Activated effector memory CD4-positive, alpha-beta T cell treated with Interleukin-2 at 50 U/mL for 16 hours (primary cell): ENCODE measurements around the gene ST3GAL3.
"Not testable (repeated sequence)": the region's sequence is repeated elsewhere in the genome, so short reads cannot be mapped to it uniquely, and the experiment has no call there.

Experiments used
- DNase-seq: peaks from one replicate; pipeline ENCODE4 v3.0.0-alpha.2; 2020

The ST3GAL3 gene

DNA sequence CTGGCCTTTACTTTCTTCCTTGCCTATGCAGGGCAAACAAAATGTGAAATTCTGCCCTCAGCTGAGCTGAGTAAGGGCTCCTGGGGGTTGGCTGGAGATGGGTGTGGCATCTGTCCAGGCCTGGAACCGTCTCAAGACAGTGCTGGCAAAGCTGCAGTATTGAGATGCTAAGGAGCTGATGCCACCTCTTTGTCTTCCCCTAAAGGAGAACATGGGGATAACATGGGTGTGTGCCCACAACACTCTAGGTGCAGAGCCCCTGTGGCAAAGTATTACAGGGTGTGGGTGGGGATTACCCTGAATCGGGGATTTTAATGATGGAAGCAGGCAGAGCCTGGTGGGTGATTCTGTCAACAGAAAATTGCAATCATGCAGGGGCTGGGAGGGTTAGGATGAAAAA lies 2.5 kb upstream of the ST3GAL3 start:
- DNase-seq: no peak

DNA sequence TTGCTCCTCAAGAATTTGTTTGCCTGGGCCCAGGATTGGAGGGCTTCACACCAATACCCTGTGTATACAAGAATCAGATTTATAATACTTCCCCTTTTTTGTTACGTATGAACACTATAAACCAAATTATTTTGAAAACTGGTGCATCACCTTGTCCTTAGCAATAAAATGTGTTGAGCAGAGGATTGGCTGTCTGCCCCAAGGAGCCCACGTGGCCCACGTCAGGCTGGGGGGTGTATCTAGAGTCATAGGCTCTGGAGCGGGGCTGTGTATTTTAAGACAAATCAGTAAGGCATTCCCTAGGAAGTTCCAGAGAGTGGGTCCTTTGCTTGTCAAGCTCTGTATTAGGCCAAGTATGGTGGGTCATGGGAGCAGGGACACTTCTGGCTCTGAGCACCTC lies 2.0 kb upstream of the ST3GAL3 start:
- DNase-seq: no peak

DNA sequence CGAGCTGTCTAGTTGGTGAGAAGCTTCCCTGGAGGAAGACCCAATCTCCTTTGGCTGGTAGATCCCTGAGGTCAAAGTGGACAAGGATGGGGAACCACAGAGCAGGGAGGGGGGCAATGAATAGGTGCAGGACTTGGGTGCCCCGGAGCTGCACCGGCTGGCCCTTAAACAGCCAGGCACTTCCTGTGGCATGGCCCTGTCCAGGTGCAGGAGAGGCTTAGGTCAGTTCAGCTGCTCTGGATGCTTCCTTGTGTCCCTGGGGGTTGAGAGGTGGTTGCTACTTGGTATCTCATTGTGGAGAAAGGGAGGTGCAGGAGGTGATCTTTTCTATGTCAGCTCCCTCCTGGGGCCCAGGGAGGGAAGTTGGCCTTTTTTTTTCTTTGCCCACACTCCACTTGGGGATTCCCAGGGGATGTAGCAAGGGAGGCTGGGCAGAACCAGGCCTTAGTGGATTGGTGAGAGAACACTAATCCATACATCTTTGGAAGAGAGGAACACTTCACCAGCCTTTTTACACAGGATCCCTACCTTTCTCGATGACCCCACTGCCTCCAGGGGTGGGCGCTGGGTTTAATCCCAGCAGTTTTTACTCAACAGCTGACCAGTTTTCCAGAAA lies 1.2 kb upstream of the ST3GAL3 start:
- DNase-seq: no peak

DNA sequence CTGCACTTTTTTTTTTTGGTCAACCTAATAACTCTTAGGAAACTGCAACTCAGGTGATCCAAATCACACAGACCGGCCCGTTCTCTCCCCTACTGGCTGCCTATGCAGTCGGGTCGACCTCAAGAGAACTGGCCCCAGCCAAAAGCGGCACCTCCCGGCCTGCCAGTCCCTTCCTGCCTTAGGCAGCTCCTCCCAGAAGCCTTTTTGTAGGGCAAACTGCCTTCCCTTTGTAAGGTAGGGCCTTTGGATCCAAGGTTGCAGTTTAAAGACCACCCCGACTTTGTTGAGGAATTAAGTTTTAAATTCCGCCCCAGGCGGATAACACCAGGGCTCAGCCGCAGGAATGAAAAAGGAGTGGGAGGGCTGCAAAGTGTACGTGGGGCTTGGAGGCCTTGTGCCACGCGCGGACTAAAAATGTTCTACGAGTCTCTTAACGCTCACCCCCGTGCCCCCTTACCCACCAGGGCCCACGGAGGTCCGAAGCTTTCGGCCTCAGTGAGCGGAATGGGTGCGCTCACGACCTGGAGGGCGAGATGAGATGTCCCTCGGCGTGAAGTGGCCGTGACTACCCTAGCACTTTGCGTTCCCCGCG lies 642 bp upstream of the ST3GAL3 start:
- DNase-seq: no peak

DNA sequence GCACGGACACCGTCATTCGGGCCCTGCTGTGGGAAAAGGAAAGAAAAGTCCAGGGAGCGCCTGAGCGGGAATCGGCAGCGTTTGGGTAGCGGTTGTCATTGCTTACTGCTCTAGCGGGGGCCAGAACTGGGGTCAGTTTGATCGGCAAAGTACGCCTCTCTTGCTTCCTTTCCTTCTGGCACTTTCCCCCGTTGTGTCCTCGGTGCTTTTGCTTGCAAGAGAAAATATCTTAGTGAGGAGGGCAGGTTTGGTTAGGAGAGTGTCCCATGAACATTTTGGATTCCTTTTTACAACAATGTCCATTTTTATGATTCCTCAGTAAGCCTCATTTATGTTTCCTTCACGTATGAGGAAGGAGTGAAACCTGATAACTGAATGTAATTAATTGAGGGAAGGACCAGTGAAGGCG lies 670 bp downstream of the ST3GAL3 start:
- no peak for DNase-seq

DNA sequence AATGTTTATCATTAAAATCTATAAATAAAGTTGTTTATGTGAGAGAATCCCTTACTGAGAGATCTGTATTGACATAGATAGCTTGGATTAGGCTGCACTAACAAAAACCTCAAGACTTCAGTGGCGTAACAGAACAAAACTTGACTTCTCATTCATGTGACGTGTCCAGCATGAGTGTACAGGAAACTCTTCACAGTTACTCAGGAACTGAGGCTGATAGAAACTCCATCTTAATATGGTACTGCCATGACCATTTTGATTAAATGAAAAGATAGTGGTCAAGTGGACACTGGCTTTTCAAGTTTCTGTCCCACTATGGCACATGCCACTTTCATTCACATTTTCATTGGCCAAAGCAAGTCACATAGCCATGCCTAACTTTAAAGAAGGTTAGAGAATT lies 3.7 kb downstream of the ST3GAL3 start:
- DNase-seq: no peak

DNA sequence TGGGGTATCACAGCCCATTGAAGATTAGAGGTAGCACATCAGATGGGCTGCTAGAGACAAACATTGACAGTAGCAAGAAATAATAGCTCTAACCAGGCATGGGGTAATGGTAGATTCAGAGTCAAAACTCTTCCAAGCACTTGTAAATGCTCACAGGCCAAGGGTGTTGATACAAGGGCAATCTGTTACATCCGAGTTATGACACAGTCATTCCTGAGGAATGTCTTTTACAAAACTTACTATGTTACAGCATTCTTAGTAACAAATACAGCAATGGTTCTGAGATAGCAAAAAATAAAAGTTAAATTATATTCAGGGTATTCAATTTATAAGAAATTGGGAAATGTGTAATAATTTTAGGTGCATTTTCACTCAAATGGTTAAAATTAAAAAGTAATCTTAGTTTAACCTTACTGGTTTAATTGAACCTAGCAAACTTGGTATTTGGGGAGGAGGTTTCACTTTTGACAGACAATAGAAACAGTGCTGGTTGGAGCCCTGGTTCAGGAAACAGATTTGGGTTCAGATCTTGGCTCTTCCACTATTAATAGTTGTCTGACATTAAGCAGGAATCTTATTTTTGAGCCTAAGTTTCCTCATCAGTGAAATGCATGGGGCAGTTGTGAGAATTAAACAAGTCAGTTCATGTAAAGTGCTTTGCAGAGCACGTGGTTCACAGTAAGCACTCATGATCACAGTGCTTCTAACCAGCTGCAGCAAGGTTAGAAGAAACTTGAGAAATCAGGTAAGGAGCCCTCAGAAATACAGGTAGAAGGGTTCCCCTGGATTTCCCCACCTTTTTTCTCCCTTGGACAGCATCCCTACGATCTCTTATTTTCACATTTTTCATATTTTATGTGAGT lies 4.4 kb downstream of the ST3GAL3 start:
- no peak for DNase-seq

DNA sequence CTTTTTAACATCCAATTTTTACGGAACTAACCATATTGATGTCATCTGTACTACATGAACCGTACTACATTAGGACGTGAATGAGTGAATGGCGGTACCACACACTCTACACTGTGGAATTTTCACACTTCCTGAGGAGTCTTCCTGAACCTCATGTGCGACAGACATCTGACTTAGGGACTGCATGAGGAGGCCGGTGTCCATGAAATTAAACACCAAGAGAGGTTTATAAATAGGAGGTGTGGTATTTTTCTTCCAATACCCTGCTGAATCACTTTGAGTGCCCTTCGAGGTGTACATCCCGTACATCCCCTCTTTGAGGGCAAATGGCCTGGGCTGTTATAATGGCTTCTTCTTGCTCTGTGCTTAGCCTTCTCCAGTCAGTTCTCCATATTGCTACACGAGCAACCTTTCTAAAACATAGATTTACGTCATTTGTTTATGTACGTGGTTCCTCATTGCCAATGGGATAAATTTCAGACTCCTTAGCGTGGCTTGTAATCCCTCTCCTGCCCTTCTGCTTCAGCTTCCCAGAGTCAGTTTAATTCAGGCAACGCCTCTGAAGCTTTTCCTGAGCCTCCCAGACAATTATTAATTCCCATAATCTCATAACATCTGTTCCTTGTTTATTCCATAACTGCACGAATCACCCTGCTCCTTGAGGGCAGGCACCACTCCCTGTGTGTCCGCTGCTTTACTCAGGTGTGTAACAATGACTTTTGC lies 9.4 kb downstream of the ST3GAL3 start:
- no peak for DNase-seq

DNA sequence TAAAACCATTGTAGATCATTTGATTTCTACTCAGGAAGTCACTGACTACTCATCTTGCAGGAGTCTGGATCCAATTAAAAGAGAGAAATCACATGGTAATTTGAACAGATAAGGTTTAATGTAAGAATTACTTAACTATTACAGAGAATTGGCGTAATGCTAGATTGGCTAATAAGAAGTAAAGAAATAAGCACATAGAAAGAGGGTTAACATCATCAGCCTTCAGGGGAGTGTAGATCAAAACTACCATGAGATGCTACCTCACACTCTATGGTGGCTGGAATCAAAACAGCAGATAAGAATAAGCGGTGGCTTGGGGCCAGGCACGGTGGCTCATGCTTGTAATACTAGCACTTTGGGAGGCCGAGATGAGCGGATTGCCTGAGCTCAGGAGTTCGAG lies 11.7 kb downstream of the ST3GAL3 start:
- no peak for DNase-seq

DNA sequence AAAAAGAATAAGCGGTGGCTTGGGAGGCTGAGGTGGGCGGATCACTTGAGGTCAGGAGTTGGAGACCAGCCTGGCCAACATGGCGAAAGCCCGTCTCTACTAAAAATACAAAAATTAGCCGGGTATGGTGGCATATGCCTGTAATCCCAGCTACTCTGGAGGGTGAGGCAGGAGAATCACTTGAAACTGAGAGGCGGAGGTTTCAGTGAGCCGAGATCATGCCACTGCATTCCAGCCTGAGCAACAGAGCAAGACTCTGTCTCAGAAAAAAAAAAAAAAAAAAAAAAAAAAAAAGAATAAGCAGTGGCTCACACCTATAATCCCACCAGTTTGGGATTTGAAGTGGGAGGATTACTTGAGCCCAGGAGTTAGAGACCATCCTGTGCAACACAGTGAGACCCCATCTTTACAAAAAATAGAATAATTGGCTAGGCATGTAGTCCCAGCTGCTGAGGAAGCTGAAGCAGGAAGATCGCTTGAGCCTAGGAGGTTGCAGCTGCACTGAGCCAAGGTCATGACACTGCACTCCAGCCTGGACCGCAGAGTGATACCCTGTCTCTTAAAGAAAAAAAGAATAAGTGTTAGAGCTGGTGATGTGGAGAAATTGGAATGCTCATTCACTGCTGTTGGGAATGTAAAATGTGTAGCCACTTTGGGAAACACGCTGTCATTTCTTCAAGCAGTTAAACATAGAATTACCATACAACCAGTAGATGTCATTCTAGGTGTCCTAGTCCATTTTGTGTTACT lies 12.5 kb downstream of the ST3GAL3 start:
- not testable (repeated sequence) for DNase-seq

DNA sequence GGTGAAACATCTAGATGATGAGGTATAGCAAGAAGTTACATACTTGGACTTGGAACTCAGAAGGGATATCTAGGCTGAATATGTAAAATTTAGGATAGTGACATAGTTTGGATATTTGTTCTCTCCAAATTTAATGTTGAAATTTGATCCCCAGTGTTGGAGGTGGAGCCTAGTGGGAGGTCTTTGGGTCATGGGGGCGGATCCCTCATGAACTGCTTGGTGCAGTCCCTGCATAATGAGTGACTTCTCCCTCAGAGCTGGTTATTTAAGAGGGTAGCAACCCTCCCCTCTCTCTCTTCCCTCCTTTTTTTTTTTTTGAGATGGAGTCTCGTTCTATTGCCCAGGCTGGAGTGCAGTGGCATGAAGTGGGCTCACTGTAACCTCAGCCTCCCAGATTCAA lies 15.5 kb downstream of the ST3GAL3 start:
- no peak for DNase-seq

DNA sequence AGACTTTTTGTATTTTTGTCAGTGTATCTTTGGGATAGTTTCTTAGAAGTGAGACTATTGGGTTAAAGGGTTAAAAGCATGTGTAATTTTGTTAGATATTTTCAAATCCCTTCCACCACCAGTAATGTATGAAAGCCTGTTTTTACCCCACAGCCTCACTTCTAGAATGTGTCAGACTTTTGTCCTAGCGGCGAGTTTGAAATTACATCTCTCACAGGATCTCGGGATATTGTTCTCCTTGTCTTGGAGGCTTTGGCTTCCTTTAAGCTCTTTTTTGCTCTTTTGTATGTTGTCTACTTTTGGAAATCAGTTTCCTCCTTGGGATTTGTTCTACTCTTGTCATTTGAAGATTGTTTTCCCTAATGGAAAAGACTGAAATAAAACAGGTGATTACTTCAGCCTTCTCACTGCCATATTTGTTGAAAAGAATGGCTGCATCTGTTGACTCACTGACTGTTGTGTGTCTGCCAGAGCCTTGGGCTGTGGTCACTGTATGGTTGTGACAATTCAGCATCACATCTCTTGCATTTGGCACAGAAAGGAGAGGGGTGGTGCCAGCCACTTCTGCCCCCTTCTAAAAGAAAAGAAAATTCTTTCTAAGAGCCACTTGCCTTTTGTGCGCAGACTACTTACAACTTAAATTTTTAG lies 22.6 kb downstream of the ST3GAL3 start:
- no peak for DNase-seq

DNA sequence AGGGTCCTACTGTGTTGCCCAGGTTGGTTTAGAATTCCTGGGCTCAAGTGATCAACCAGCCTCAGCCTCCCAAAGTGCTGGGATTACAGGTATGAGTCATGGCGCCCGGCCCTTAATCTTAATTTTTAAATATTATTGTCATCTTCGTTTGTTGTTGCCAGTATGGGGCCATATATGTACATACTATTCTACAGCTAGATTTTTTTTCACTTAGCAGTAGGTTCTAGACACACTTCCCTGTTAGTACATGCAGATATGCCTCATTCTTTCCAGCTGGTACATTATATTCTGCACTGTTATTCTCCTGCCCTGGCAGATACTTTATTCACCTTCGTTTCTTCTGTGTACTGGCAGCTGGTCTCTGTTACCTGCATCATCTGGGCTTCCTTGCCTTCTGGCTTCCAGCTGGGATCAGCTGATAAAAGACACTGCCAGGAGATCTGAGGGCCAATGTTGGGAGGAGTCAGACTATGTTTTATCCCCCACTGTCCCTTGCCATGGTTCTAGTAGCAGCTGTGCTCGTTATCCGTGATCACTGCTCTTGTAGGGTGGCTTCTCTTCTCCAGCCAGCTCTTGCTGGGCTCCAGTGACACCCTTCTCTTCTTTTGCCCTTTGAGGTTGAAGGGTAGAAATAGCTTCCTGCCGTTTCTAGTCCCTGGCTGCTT lies 24.7 kb downstream of the ST3GAL3 start:
- DNase-seq: no peak

DNA sequence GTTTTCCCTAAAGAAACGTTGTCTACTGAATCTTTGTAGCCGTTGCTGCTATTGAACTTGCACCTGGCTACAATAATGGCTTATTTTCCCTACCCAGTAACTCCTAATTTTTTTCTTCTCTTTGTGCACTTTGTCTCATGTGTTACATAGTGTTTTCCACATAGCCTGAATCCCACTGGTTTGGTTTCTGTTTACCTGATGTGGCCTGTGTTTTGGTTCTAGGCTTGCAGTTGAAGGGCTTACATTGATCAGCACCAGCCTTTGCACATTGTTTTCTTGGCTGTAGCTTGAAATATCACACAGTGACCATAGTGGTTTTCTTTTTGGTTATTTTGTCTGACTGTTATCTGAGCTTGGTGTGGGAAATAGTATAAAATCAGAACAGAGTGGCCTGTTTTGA lies 29.5 kb downstream of the ST3GAL3 start:
- no peak for DNase-seq

DNA sequence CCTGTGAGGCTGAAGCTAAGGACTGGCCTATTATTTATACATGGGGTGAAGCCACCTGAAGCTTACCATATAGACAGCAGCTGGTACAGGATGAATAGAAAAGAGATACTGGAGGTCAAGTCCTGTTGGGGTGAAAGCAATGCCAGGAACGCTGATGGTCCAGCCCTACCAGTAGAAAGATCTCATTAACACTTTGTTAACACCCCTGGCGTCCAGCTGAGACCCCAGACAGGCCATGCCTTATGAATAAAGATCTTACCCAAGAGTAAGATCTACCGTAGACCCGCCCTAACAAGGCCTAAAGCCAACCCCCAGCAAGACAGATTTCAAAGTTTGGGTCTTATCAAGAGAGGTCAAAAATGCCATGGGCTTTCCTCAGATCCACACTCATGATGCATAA lies 34.7 kb downstream of the ST3GAL3 start:
- no peak for DNase-seq

DNA sequence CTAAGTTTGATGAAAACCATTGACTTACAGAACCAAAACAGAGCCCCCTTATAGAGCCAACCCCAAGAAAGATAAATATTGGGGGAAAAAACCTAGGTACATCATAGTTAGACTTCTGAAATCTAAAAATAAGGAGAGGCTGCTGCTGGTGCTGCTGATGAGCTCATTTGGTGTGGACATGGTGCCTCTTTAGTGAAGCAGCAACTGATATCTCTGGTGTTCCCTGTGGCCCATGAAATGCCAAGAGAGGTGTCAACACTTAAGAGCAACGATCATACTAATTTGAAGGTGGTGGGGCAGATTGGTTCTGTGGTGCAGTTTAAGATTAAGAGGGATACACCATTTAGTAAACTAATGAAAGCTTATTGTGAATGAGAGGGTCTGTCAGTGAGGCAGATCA lies 35.9 kb downstream of the ST3GAL3 start:
- DNase-seq: no peak

DNA sequence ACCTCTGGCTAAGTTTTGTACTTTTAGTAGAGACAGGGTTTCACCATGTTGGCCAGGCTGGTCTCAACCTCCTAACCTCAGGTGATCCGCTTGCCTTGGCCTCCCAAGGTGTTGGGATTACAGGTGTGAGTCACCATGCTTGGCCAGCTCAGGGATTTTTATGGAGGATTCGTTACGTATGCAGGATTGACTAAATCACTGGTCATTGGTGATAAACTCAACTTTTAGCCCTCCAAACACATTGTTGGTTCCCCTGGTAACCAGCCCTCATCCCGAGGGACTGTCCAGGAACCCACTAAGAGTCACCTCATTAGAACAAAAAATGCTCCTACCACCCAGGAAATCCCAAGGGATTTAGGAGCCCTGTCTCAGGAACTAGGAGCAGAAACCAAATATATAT lies 40.4 kb downstream of the ST3GAL3 start:
- DNase-seq: no peak

DNA sequence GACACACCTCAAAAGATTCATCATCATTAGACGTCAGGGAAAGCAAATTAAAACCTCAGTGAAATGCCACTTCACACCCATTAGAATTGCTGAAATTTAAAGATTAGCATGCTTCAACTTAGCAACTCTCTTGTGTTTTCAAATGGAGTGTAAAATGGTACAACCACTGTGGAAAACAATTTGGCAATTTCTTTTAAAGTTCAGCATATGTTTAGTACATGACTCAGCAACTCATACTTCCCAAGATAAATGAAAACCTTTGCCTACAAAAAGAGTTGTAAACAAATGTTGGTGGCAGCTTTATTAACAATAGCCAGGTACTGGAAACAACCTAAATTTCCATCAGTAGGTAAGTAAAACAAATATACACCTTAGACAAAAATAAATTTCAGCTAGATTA lies 42.7 kb downstream of the ST3GAL3 start:
- DNase-seq: no peak

DNA sequence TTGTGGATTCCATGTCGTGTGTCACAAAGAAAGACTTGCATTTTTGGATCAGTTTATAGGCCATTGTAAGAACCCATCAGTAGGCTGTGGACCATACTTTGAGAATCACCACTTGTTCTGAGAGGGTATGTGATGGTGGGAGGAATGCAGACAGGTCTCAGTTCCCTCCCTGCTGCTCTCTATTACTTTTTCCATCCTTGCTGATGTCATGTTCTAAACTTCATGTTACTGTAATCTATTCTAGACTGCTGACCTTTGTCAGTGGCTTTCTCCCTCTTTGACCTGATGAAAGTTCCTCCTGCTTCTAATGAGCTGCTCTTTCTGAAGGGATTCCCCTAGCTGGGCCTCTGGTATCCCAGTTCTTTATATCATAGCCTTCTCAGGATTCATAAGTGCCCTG lies 46.1 kb downstream of the ST3GAL3 start:
- no peak for DNase-seq

DNA sequence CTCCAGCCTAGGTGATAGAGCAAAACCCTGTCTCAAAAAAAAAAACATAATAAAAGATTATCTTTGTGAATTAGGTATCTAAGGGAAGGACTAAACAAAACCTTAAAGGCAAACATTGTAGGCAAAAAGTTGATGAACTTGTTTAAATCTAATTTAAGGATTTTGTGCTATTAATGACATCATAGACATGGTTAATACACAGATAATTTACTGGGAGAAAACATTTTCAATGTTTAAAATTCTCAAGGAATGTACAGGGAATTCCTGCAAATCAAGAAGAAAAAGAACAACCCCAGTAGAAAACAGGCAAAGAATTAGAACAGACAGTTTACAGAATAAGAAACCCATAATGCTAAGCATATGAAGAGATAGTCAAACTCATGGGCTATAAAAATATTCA lies 47.6 kb downstream of the ST3GAL3 start:
- DNase-seq: no peak

DNA sequence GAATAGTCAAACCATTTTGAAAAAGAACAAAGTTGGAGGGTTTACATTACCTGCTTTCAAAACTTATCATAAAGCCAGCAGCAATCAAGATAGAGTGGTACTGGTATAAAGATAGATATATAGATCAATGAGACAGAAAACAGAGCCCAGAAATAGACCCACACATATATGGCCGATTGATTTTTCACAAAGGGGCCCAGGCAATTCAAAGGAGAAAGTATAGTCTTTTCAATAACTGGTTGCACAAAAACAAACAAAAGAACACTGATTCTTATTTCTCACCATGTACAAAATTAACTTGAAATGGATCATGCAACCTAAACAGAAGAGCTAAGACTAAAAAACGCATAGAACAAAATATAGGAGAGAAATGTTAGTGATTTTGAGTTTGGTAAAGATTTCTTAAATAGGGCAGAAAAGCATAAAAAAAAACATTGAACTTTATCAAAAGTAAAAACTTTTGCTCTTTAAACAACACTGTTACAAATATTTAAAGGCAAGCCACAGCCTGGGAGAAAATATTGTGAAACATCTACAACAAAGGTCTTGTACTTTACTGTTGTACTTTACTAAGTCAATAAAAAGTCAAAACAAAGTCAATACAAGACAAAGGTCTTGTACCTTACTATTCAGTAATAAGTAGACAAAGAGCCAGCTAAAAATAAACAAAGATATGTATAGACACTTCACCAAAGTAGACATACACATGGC lies 50.2 kb downstream of the ST3GAL3 start:
- DNase-seq: no peak
